ENCODE measurements around the gene STK17A. TPM values are rescaled to one million over a fixed set of nuclear protein-coding genes. Genes with fewer than 3 reads are reported as not detected.
A peak's percentile ranks its signal among the peaks of the same experiment; 100 is the strongest.
"Not testable (repeated sequence)": the region's sequence is repeated elsewhere in the genome, so short reads cannot be mapped to it uniquely, and the experiment has no call there.

STK17A gene
- total RNA-seq, 1 donor from 2014 or later, result 15.6 TPM

- peak overlapping the region; percentile 95 for H3K4me2 ChIP-seq
- peaks cover 27% of the 10 kb centered on the region for H3K4me1 Mint-ChIP-seq
- H3K27ac Mint-ChIP-seq, result no peak overlapping the region
- H4K20me1 ChIP-seq (ENCODE audit: low read depth), result peaks cover 16% of the 10 kb centered on the region
- no peak overlapping the region for H3K27ac ChIP-seq
- peaks cover 26% of the 10 kb centered on the region for H3F3A ChIP-seq (ENCODE audit: low read depth)
- peaks cover 16% of the 10 kb centered on the region for H3K4me1 ChIP-seq
- H3K36me3 ChIP-seq, result no peaks in the 10 kb centered on the region
- peak overlapping the region; percentile 96 for H3K4me3 ChIP-seq
- peak; percentile 22 for DNase-seq (ENCODE audit: low spot score)
- peaks cover 2% of the 10 kb centered on the region for H3K27me3 Mint-ChIP-seq (ENCODE audit: insufficient read depth, low read depth)
- H3K27me3 ChIP-seq, result peaks cover 37% of the 10 kb centered on the region
- peaks cover 28% of the 10 kb centered on the region for H3K79me2 ChIP-seq (ENCODE audit: low read depth)
- H3K9me3 Mint-ChIP-seq, result no peaks in the 10 kb centered on the region
- peak overlapping the region; percentile 92 for H3K4me3 Mint-ChIP-seq
- peak overlapping the region; percentile 90 for H2AFZ ChIP-seq (replicated peaks)
- TF ChIP-seq EZH2phosphoT487 (IDR thresholded peaks at IDR 0.05) (no peak), CTCF (IDR thresholded peaks at IDR 0.05) (no peak), EZH2 (IDR thresholded peaks at IDR 0.05) (no peak)
- no peaks in the 10 kb centered on the region for H3K9me3 ChIP-seq (ENCODE audit: low read depth)
- H3K36me3 Mint-ChIP-seq, result no peaks in the 10 kb centered on the region
- no peak overlapping the region for H3K9ac ChIP-seq
Observed at GRCh38 chr7:43584195-43584586, 1.3 kb downstream of the STK17A start.

- H3K9me3 Mint-ChIP-seq, result not testable (repeated sequence)
Observed at GRCh38 chr7:43584733-43585132, 1.8 kb downstream of the STK17A start.

GRCh38 chr7:43585562-43585961 lies 2.7 kb downstream of the STK17A start:
- Mint-ChIP-seq H3K4me3 (peak overlapping the region; percentile 36), H3K36me3 (no peaks in the 10 kb centered on the region), H3K27ac (no peak overlapping the region), H3K9me3 (no peaks in the 10 kb centered on the region), H3K4me1 (peaks cover 27% of the 10 kb centered on the region), H3K27me3 (ENCODE audit: insufficient read depth, low read depth) (peaks cover 2% of the 10 kb centered on the region)
- no peak for TF ChIP-seq EZH2phosphoT487 (IDR thresholded peaks at IDR 0.05)
- TF ChIP-seq EZH2 (IDR thresholded peaks at IDR 0.05), result no peak
- H4K20me1 ChIP-seq (ENCODE audit: low read depth), result peaks cover 16% of the 10 kb centered on the region
- no peak overlapping the region for H3K4me2 ChIP-seq
- no peak for DNase-seq (ENCODE audit: low spot score)
- no peak overlapping the region for H3K4me3 ChIP-seq
- no peak overlapping the region for H3K27ac ChIP-seq
- no peak overlapping the region for H2AFZ ChIP-seq (replicated peaks)
- peaks cover 37% of the 10 kb centered on the region for H3K27me3 ChIP-seq
- H3K4me1 ChIP-seq, result peaks cover 16% of the 10 kb centered on the region
- no peaks in the 10 kb centered on the region for H3K9me3 ChIP-seq (ENCODE audit: low read depth)
- H3K36me3 ChIP-seq, result no peaks in the 10 kb centered on the region
- H3K79me2 ChIP-seq (ENCODE audit: low read depth), result peaks cover 28% of the 10 kb centered on the region
- no peak overlapping the region for H3K9ac ChIP-seq
- H3F3A ChIP-seq (ENCODE audit: low read depth), result peaks cover 26% of the 10 kb centered on the region

More at GRCh38 chr7:43584733-43585132, 1.8 kb downstream of the STK17A start:
- H3K27me3 Mint-ChIP-seq (ENCODE audit: insufficient read depth, low read depth); H3K4me3 ChIP-seq; H3K27ac Mint-ChIP-seq; H2AFZ ChIP-seq (replicated peaks); H3K9me3 ChIP-seq (ENCODE audit: low read depth); H3K36me3 Mint-ChIP-seq; H3K36me3 ChIP-seq; DNase-seq (ENCODE audit: low spot score); H3K27ac ChIP-seq; H3K9ac ChIP-seq: not testable (repeated sequence)
- peak overlapping the region; percentile 92 for H3K4me3 Mint-ChIP-seq
- peaks cover 16% of the 10 kb centered on the region for H4K20me1 ChIP-seq (ENCODE audit: low read depth)
- H3K79me2 ChIP-seq (ENCODE audit: low read depth), result peaks cover 28% of the 10 kb centered on the region
- H3K4me2 ChIP-seq, result peak overlapping the region; percentile 95
- peaks cover 27% of the 10 kb centered on the region for H3K4me1 Mint-ChIP-seq
- peaks cover 37% of the 10 kb centered on the region for H3K27me3 ChIP-seq
- peaks cover 16% of the 10 kb centered on the region for H3K4me1 ChIP-seq
- peaks cover 26% of the 10 kb centered on the region for H3F3A ChIP-seq (ENCODE audit: low read depth)

GRCh38 chr7:43586251-43586900 lies 3.5 kb downstream of the STK17A start:
- peaks cover 26% of the 10 kb centered on the region for H3F3A ChIP-seq (ENCODE audit: low read depth)
- peaks cover 2% of the 10 kb centered on the region for H3K27me3 Mint-ChIP-seq (ENCODE audit: insufficient read depth, low read depth)
- no peak overlapping the region for H3K4me3 ChIP-seq
- H3K4me2 ChIP-seq, result no peak overlapping the region
- no peak overlapping the region for H3K9ac ChIP-seq
- H3K9me3 ChIP-seq (ENCODE audit: low read depth), result no peaks in the 10 kb centered on the region
- no peak for DNase-seq (ENCODE audit: low spot score)
- peaks cover 31% of the 10 kb centered on the region for H3K27me3 ChIP-seq
- no peaks in the 10 kb centered on the region for H3K9me3 Mint-ChIP-seq
- TF ChIP-seq EZH2phosphoT487 (IDR thresholded peaks at IDR 0.05), result no peak
- TF ChIP-seq CTCF (IDR thresholded peaks at IDR 0.05), result no peak
- TF ChIP-seq EZH2 (IDR thresholded peaks at IDR 0.05), result no peak
- H3K27ac Mint-ChIP-seq, result no peak overlapping the region
- no peak overlapping the region for H2AFZ ChIP-seq (replicated peaks)
- peaks cover 27% of the 10 kb centered on the region for H3K4me1 Mint-ChIP-seq
- peaks cover 16% of the 10 kb centered on the region for H4K20me1 ChIP-seq (ENCODE audit: low read depth)
- peaks cover 28% of the 10 kb centered on the region for H3K79me2 ChIP-seq (ENCODE audit: low read depth)
- H3K4me1 ChIP-seq, result peaks cover 16% of the 10 kb centered on the region
- no peaks in the 10 kb centered on the region for H3K36me3 Mint-ChIP-seq
- no peak overlapping the region for H3K4me3 Mint-ChIP-seq
- no peaks in the 10 kb centered on the region for H3K36me3 ChIP-seq
- no peak overlapping the region for H3K27ac ChIP-seq
